Thyroid gland (tissue), 4 donors: ENCODE measurements around the gene RPP25L. TPM values are rescaled to one million over a fixed set of nuclear protein-coding genes. Genes with fewer than 3 reads are reported as not detected.
A peak's percentile ranks its signal among the peaks of the same experiment; 100 is the strongest.

Experiments
- DNase-seq, 2 donors: peaks; one replicate each; pipeline ENCODE4 v3.0.0-alpha.2; 2019
- H3K27ac ChIP-seq, 3 donors: fragments of 200-600 bp; sonication (generic); 1 replicate in 2 of 3; 2 replicates in 1 of 3; pipeline ENCODE4 v1.5.1; 2016 to 2019; ENCODE audit warnings: mild to moderate bottlenecking in 1 of 3, moderate library complexity in 1 of 3
- H3K27me3 ChIP-seq: fragments of 200-600 bp; sonication (generic); one replicate; pipeline ENCODE4 v1.5.1; 2019
- H3K36me3 ChIP-seq, 2 donors: fragments of 200-600 bp; sonication (generic); one replicate each; pipeline ENCODE4 v1.5.1; 2016 to 2019
- H3K4me1 ChIP-seq, 2 donors: fragments of 200-600 bp; sonication (generic); one replicate each; pipeline ENCODE4 v1.5.1; 2017 to 2019
- H3K4me3 ChIP-seq, 3 donors: fragments of 200-600 bp; sonication (generic); replicated peaks in 1 of 3; 1 replicate in 2 of 3; 2 replicates in 1 of 3; pipeline ENCODE4 v1.5.1; 2016; ENCODE audit warnings: mild to moderate bottlenecking in 1 of 3
- H3K9me3 ChIP-seq: fragments of 200-600 bp; sonication (generic); one replicate; pipeline ENCODE4 v1.5.1; 2017
- CTCF ChIP-seq, 6 experiments: fragments of 200-600 bp in 3 of 6; fragments of 450-650 bp in 3 of 6; sonication (generic) in 3 of 6; IDR thresholded peaks; one replicate each; pipeline ENCODE4 v1.5.1; 2016 to 2019; ENCODE audit warnings: antibody characterized with exemption in 6 of 6, mild to moderate bottlenecking in 2 of 6, inconsistent platforms in 1 of 6, moderate library complexity in 1 of 6
- POLR2A ChIP-seq, 2 donors: fragments of 450-650 bp; IDR thresholded peaks; one replicate each; pipeline ENCODE4 v1.6.1; 2017; ENCODE audit warnings: antibody characterized with exemption in 2 of 2, mild to moderate bottlenecking in 2 of 2, moderate library complexity in 1 of 2
- WGBS, 2 donors: methylation state at CpG; one replicate each; pipeline ENCODE4 v1.1.5; 2017; 5-methylcytosine and 5-hydroxymethylcytosine counted together
- intact Hi-C: fragments of 100-400 bp; cut with DNase I; formaldehyde crosslinking; loops from one replicate; pipeline ENCODE4 v1.15.1; 2023
- total RNA-seq, 4 donors: library from RNA; depleted of rRNA; stranded (reverse); fragments of >200 nt; gene quantifications; one replicate each; pipeline ENCODE4 v1.2.3, GENCODE V29; 2016

Gene RPP25L
- total RNA-seq, 4 donors from 2014 or later = 20.7 to 39.0 (median 25.8) TPM

GRCh38 chr9:34599546-34599945 is 12.4 kb downstream of the RPP25L start:
- DNase-seq = no peak
- no peaks in the 10 kb centered on the region for H3K9me3 ChIP-seq
- WGBS, 2 donors = 59 to 88% methylated on average over 1 of the region's 1 CpG
- no peaks in the 10 kb centered on the region for H3K27me3 ChIP-seq
- H3K27ac ChIP-seq = no peak overlapping the region
- no peaks in the 10 kb centered on the region for H3K36me3 ChIP-seq
- TF ChIP-seq CTCF (IDR thresholded peaks at IDR 0.05) (no peak), POLR2A (IDR thresholded peaks at IDR 0.05) (no peak)
- no peaks in the 10 kb centered on the region for H3K4me1 ChIP-seq
- intact Hi-C loops = loop anchor here (10.0 kb wide), 1 partner anchor 265 kb away; no protein-coding TSS in a partner anchor
- no peak overlapping the region for H3K4me3 ChIP-seq

GRCh38 chr9:34594177-34594576 is 17.7 kb downstream of the RPP25L start:
- intact Hi-C loops = loop anchor here (5.0 to 10.0 kb wide), 3 partner anchors 47 to 259 kb away; no protein-coding TSS in a partner anchor
- no peaks in the 10 kb centered on the region for H3K36me3 ChIP-seq
- TF ChIP-seq CTCF (IDR thresholded peaks at IDR 0.05) (no peak), POLR2A (IDR thresholded peaks at IDR 0.05) (no peak)
- H3K4me3 ChIP-seq = no peak overlapping the region
- peaks cover 7 to 31% of the 10 kb centered on the region in 2 donors for H3K4me1 ChIP-seq
- peak overlapping the region; percentile 17 to 39 (median 33) for H3K27ac ChIP-seq
- 63 to 65% methylated on average over 9 of the region's 9 CpGs for WGBS, 2 donors
- DNase-seq = no peak
- no peaks in the 10 kb centered on the region for H3K9me3 ChIP-seq
- no peaks in the 10 kb centered on the region for H3K27me3 ChIP-seq

- intact Hi-C loops = loop anchor here (5.0 to 10.0 kb wide), 3 partner anchors 46 to 258 kb away; no protein-coding TSS in a partner anchor
- Histone ChIP-seq H3K4me1 (peaks cover 12 to 39% of the 10 kb centered on the region in 2 donors), H3K9me3 (no peaks in the 10 kb centered on the region), H3K27ac (peak overlapping the region in 2 of 3 donors; percentile 17 to 51), H3K4me3 (no peak overlapping the region), H3K27me3 (no peaks in the 10 kb centered on the region), H3K36me3 (no peaks in the 10 kb centered on the region)
- peak; percentile 48 for DNase-seq
- WGBS, 2 donors = 10 to 17% methylated on average over 13 to 17 of the region's 26 CpGs
- TF ChIP-seq CTCF (IDR thresholded peaks at IDR 0.05) (no peak), POLR2A (IDR thresholded peaks at IDR 0.05) (no peak)
Measured at GRCh38 chr9:34592895-34593601, 18.8 kb downstream of the RPP25L start.

- H3K27me3 ChIP-seq = no peaks in the 10 kb centered on the region
- peak overlapping the region in 2 of 3 donors; percentile 26 to 62 for H3K27ac ChIP-seq
- no peaks in the 10 kb centered on the region for H3K36me3 ChIP-seq
- no peak for TF ChIP-seq CTCF (IDR thresholded peaks at IDR 0.05)
- no peak for TF ChIP-seq POLR2A (IDR thresholded peaks at IDR 0.05)
- intact Hi-C loops = loop anchor here (5.0 to 10.0 kb wide), 3 partner anchors 45 to 257 kb away; no protein-coding TSS in a partner anchor
- DNase-seq = no peak
- H3K9me3 ChIP-seq = no peaks in the 10 kb centered on the region
- 29 to 35% methylated on average over 13 to 15 of the region's 16 CpGs for WGBS, 2 donors
- H3K4me1 ChIP-seq = peaks cover 12 to 39% of the 10 kb centered on the region in 2 donors
- H3K4me3 ChIP-seq = no peak overlapping the region
Measured at GRCh38 chr9:34591917-34592866, 19.7 kb downstream of the RPP25L start.
